LNCaP clone FGC (cell line): ENCODE measurements around the gene C1orf56.

ENCODE experiments used
- DNase-seq: peaks from one replicate; pipeline ENCODE4 v3.0.0-alpha.2; 2011; ENCODE audit warnings: low read depth
- H3K4me3 ChIP-seq: 2 replicates; pipeline ENCODE4 v1.5.1; 2011; ENCODE audit warnings: mild to moderate bottlenecking, low read depth, low read length, control low read depth
- CTCF ChIP-seq: IDR thresholded peaks from 2 replicates; pipeline ENCODE4 v1.5.1; 2012; ENCODE audit warnings: mild to moderate bottlenecking; ENCODE audit not compliant: control insufficient read depth, insufficient read depth; ENCODE audit errors: extremely low read depth

Gene C1orf56

GRCh38 chr1:151002051-151002450 lies 45.5 kb upstream of the C1orf56 start:
- no peak overlapping the region for H3K4me3 ChIP-seq
- TF ChIP-seq CTCF: no peak
- no peak for DNase-seq

GRCh38 chr1:151002611-151003010 lies 44.9 kb upstream of the C1orf56 start:
- TF ChIP-seq CTCF: no peak
- H3K4me3 ChIP-seq: no peak overlapping the region
- DNase-seq: no peak

GRCh38 chr1:151003180-151003579 lies 44.4 kb upstream of the C1orf56 start:
- H3K4me3 ChIP-seq: no peak overlapping the region
- DNase-seq: no peak
- TF ChIP-seq CTCF: no peak

- peak overlapping the region; percentile 50 for H3K4me3 ChIP-seq
- no peak for DNase-seq
- TF ChIP-seq CTCF: no peak
Observed at GRCh38 chr1:151005729-151006319, 41.7 kb upstream of the C1orf56 start.

- DNase-seq: peak; percentile 43
- H3K4me3 ChIP-seq: peak within 1 kb of the TSS; percentile 63
Observed at GRCh38 chr1:151006327-151007052, 41.1 kb upstream of the C1orf56 start, which contains the start of gene MINDY1. TSS of gene MINDY1 (minus strand) at chr1:151006902. CDS start at chr1:151002617, 4,285 bp downstream.

GRCh38 chr1:151007853-151008243 lies 39.7 kb upstream of the C1orf56 start:
- no peak for TF ChIP-seq CTCF
- DNase-seq: no peak
- peak overlapping the region; percentile 63 for H3K4me3 ChIP-seq

More at GRCh38 chr1:151006327-151007052, 41.1 kb upstream of the C1orf56 start, which contains the start of gene MINDY1:
- TF ChIP-seq CTCF: peak; percentile 52
